Measurements from ENCODE around the gene PROZ. TPM values are rescaled to one million over a fixed set of nuclear protein-coding genes. Genes with fewer than 3 reads are reported as not detected.

Gene PROZ
- total and polyA plus RNA-seq, 2 of the 13 experiments (the other 11 are each of a cell fraction or from before 2014, with no cell fraction given) = 5.6 to 22.5 TPM

DNA sequence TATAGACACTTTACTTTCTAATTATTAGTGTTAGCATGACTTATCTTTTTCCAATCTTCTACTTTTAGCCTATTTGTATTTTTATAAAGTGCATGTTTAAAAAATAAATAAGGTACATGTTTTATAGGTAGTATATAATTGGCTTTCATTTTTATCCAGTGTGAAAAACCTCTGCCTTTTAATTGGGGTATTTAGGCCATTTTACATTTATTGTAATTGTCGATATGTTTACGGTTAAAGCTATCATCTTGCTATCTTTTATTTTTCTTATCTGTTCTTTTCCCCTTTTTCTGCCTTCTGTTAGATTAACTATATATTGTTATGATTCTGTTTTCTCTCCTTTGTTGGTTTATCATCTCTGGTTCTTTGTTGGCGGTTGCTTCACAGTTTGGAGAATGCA, 9.1 kb downstream of the PROZ start:
- DNase-seq (ENCODE audit: low spot score) (no peak), ATAC-seq (no peak), FAIRE-seq (no peak)
- no peaks in the 10 kb centered on the region for H3K27me3 ChIP-seq (ENCODE audit: control insufficient read depth in 1 of 2, insufficient read depth in 2 of 2, low read length in 2 of 2)
- TF ChIP-seq ZNF546 (CRISPR knock-in tag; conservative IDR thresholded peaks at IDR 0.05) (no peak), KLF6 (CRISPR knock-in tag; IDR thresholded peaks at IDR 0.05) (no peak), ZFP41 (CRISPR knock-in tag; IDR thresholded peaks at IDR 0.05; ENCODE audit: borderline replicate concordance) (no peak), ZKSCAN8 (CRISPR knock-in tag; IDR thresholded peaks at IDR 0.05; ENCODE audit: borderline replicate concordance) (no peak), ZNF607 (CRISPR knock-in tag; IDR thresholded peaks at IDR 0.05; ENCODE audit: borderline replicate concordance) (no peak), ZNF12 (CRISPR knock-in tag; IDR thresholded peaks at IDR 0.05) (no peak), CAMTA2 (CRISPR knock-in tag; IDR thresholded peaks at IDR 0.05; ENCODE audit: borderline replicate concordance) (no peak), ZSCAN25 (CRISPR knock-in tag; IDR thresholded peaks at IDR 0.05) (no peak), ZKSCAN1 (IDR thresholded peaks at IDR 0.05; ENCODE audit: low read length) (no peak), ZFY (CRISPR knock-in tag; IDR thresholded peaks at IDR 0.05) (no peak), MAF1 (CRISPR knock-in tag; IDR thresholded peaks at IDR 0.05; ENCODE audit: borderline replicate concordance) (no peak), SNAPC2 (CRISPR knock-in tag; IDR thresholded peaks at IDR 0.05) (no peak), RBAK (CRISPR knock-in tag; IDR thresholded peaks at IDR 0.05) (no peak), HHEX (CRISPR knock-in tag; IDR thresholded peaks at IDR 0.05) (no peak), IKZF4 (CRISPR knock-in tag; IDR thresholded peaks at IDR 0.05; ENCODE audit: borderline replicate concordance, low read depth, not compliant biosample characterization) (no peak), ZFP82 (CRISPR knock-in tag; IDR thresholded peaks at IDR 0.05; ENCODE audit: borderline replicate concordance) (no peak), U2AF2 (IDR thresholded peaks at IDR 0.05; ENCODE audit: low read depth, low read length) (no peak), PHF20 (CRISPR knock-in tag; IDR thresholded peaks at IDR 0.05) (no peak), HMG20A (CRISPR knock-in tag; IDR thresholded peaks at IDR 0.05; ENCODE audit: borderline replicate concordance) (no peak)
- TF ChIP-seq, protein P1, sequence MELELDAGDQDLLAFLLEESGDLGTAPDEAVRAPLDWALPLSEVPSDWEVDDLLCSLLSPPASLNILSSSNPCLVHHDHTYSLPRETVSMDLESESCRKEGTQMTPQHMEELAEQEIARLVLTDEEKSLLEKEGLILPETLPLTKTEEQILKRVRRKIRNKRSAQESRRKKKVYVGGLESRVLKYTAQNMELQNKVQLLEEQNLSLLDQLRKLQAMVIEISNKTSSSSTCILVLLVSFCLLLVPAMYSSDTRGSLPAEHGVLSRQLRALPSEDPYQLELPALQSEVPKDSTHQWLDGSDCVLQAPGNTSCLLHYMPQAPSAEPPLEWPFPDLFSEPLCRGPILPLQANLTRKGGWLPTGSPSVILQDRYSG (CRISPR knock-in tag; IDR thresholded peaks at IDR 0.05) = no peak
- H3K79me2 ChIP-seq (ENCODE audit: insufficient read depth, low read length) = no peaks in the 10 kb centered on the region
- no TSS peak for BruUV-seq (replicated peaks)
- ChIA-PET POLR2A (no interaction called here), CTCF (ENCODE audit: low intra/inter-chr PET ratio, low total read pairs) (no interaction called here)
- H3K27ac ChIP-seq (ENCODE audit: extremely low read length, insufficient read depth, low read length) = no peak overlapping the region
- no peak overlapping the region for H2AFZ ChIP-seq (ENCODE audit: low read length)
- H3K4me3 ChIP-seq (replicated peaks in 1 of 3; ENCODE audit: insufficient read depth in 1 of 3, low read depth in 2 of 3, low read length in 3 of 3) = no peak overlapping the region
- in situ Hi-C loops (cut with HindIII; ENCODE audit: extremely low pct_ligation_motif_present, low pct_unique_long_range_greater_than_20kb) (no loop called here), intact Hi-C loops (cut with micrococcal nuclease; ENCODE audit: unreplicated experiment) (no loop called here)
- H4K20me1 ChIP-seq (ENCODE audit: insufficient read depth, low read length) = no peaks in the 10 kb centered on the region
- H3K9ac ChIP-seq (ENCODE audit: insufficient read depth, low read depth, low read length) = no peak overlapping the region
- no peaks in the 10 kb centered on the region for H3K9me3 ChIP-seq (ENCODE audit: low read length)
- H3K4me2 ChIP-seq (ENCODE audit: low read depth, low read length) = no peak overlapping the region
- 93% methylated on average over 3 of the region's 3 CpGs for WGBS (ENCODE audit: low lambda C conversion rate)
- H3K4me1 ChIP-seq (ENCODE audit: insufficient read depth, low read length) = peaks cover 39% of the 10 kb centered on the region
- H3K36me3 ChIP-seq (replicated peaks in 1 of 2; ENCODE audit: control insufficient read depth in 1 of 2, insufficient read depth in 2 of 2, low read length in 2 of 2) = peaks cover 0 to 13% of the 10 kb centered on the region in 2 experiments; a peak in 3 of 5 replicates

All from HepG2 (cell line).